Osteoblast (primary cell): ENCODE data around the gene LCP1. TPM values are rescaled to one million over a fixed set of nuclear protein-coding genes. Genes with fewer than 3 reads are reported as not detected.

Source experiments
- DNase-seq: peaks from one replicate; pipeline ENCODE4 v3.0.0; 2011; ENCODE audit warnings: low spot score, mixed read lengths; ENCODE audit not compliant: insufficient read length; ENCODE audit errors: missing footprints
- H2AFZ ChIP-seq: 2 replicates; pipeline ENCODE4 v1.6.0; 2011; ENCODE audit warnings: mild to moderate bottlenecking, low read length
- H3K27ac ChIP-seq: 2 replicates; pipeline ENCODE4 v1.5.1; 2011; ENCODE audit warnings: mild to moderate bottlenecking, low read depth, low read length, moderate library complexity
- H3K27me3 ChIP-seq: 2 replicates; pipeline ENCODE4 v1.6.0; 2012; ENCODE audit warnings: mild to moderate bottlenecking, control low read depth, inconsistent platforms, low read length, moderate library complexity; ENCODE audit not compliant: insufficient read depth
- H3K36me3 ChIP-seq: 2 replicates; pipeline ENCODE4 v1.5.1; 2011; ENCODE audit warnings: mild to moderate bottlenecking, low read length, control low read depth, moderate library complexity; ENCODE audit not compliant: insufficient read depth
- H3K4me1 ChIP-seq: 2 replicates; pipeline ENCODE4 v1.5.1; 2011; ENCODE audit warnings: mild to moderate bottlenecking, low read length, control low read depth, moderate library complexity; ENCODE audit not compliant: insufficient read depth
- H3K4me2 ChIP-seq: 2 replicates; pipeline ENCODE4 v1.6.0; 2011; ENCODE audit warnings: mild to moderate bottlenecking, low read length; ENCODE audit not compliant: insufficient read depth
- H3K4me3 ChIP-seq: fragments of 200-600 bp; sonication (generic); 3 replicates; pipeline ENCODE4 v1.5.1; 2012; ENCODE audit warnings: mild to moderate bottlenecking, low read length, inconsistent platforms; ENCODE audit not compliant: insufficient read depth
- H3K79me2 ChIP-seq: 2 replicates; pipeline ENCODE4 v1.6.0; 2012; ENCODE audit warnings: mild to moderate bottlenecking, low read length, control low read depth, inconsistent platforms; ENCODE audit not compliant: insufficient read depth
- H3K9me3 ChIP-seq: 2 replicates; pipeline ENCODE4 v1.5.1; 2011; ENCODE audit warnings: low read depth, low read length, control low read depth
- H4K20me1 ChIP-seq: 2 replicates; pipeline ENCODE4 v1.6.0; 2012; ENCODE audit warnings: mild to moderate bottlenecking, low read length, control low read depth; ENCODE audit not compliant: insufficient read depth
- CTCF ChIP-seq: IDR thresholded peaks from 2 replicates; pipeline ENCODE4 v1.5.1; 2011; ENCODE audit warnings: mild to moderate bottlenecking, low read depth, low read length, moderate library complexity; ENCODE audit errors: extremely low read depth
- total RNA-seq: library from RNA; depleted of rRNA; stranded (reverse); fragments of >200 nt; gene quantifications from 2 replicates; pipeline ENCODE4 v1.2.3, GENCODE V29; 2012

Gene LCP1
- total RNA-seq, 1 donor = 1.4 TPM

- no peak overlapping the region for H3K4me3 ChIP-seq
- no peak overlapping the region for H3K4me2 ChIP-seq
- no peaks in the 10 kb centered on the region for H3K4me1 ChIP-seq
- TF ChIP-seq CTCF = no peak
- no peaks in the 10 kb centered on the region for H3K79me2 ChIP-seq
- H2AFZ ChIP-seq = no peak overlapping the region
- H3K9me3 ChIP-seq = no peaks in the 10 kb centered on the region
- no peak overlapping the region for H3K27ac ChIP-seq
- DNase-seq = no peak
- no peaks in the 10 kb centered on the region for H3K36me3 ChIP-seq
- peaks cover 6% of the 10 kb centered on the region for H3K27me3 ChIP-seq
- H4K20me1 ChIP-seq = no peaks in the 10 kb centered on the region
Observed at GRCh38 chr13:46160065-46160464, 21.9 kb downstream of the LCP1 start.

GRCh38 chr13:46158983-46159382, 23.0 kb downstream of the LCP1 start:
- Histone ChIP-seq H3K4me3 (no peak overlapping the region), H2AFZ (no peak overlapping the region), H3K4me2 (no peak overlapping the region), H3K36me3 (no peaks in the 10 kb centered on the region), H3K4me1 (no peaks in the 10 kb centered on the region), H4K20me1 (no peaks in the 10 kb centered on the region), H3K9me3 (no peaks in the 10 kb centered on the region), H3K27ac (no peak overlapping the region), H3K79me2 (no peaks in the 10 kb centered on the region), H3K27me3 (peaks cover 13% of the 10 kb centered on the region)
- no peak for DNase-seq
- TF ChIP-seq CTCF = no peak

GRCh38 chr13:46158222-46158621, 23.8 kb downstream of the LCP1 start:
- no peaks in the 10 kb centered on the region for H3K36me3 ChIP-seq
- H3K4me3 ChIP-seq = no peak overlapping the region
- H3K4me2 ChIP-seq = no peak overlapping the region
- no peak for DNase-seq
- H3K79me2 ChIP-seq = no peaks in the 10 kb centered on the region
- H2AFZ ChIP-seq = no peak overlapping the region
- peaks cover 13% of the 10 kb centered on the region for H3K27me3 ChIP-seq
- no peak for TF ChIP-seq CTCF
- H3K9me3 ChIP-seq = no peaks in the 10 kb centered on the region
- H3K27ac ChIP-seq = no peak overlapping the region
- H4K20me1 ChIP-seq = no peaks in the 10 kb centered on the region
- no peaks in the 10 kb centered on the region for H3K4me1 ChIP-seq

GRCh38 chr13:46154136-46154801, 27.7 kb downstream of the LCP1 start:
- no peak overlapping the region for H3K4me2 ChIP-seq
- no peak for TF ChIP-seq CTCF
- H3K4me3 ChIP-seq = no peak overlapping the region
- no peaks in the 10 kb centered on the region for H3K4me1 ChIP-seq
- no peak for DNase-seq
- peaks cover 18% of the 10 kb centered on the region for H3K27me3 ChIP-seq
- H2AFZ ChIP-seq = no peak overlapping the region
- H3K9me3 ChIP-seq = no peaks in the 10 kb centered on the region
- no peaks in the 10 kb centered on the region for H3K79me2 ChIP-seq
- no peaks in the 10 kb centered on the region for H3K36me3 ChIP-seq
- H3K27ac ChIP-seq = no peak overlapping the region
- no peaks in the 10 kb centered on the region for H4K20me1 ChIP-seq
